Neural cell (in vitro differentiated cells): ENCODE results near the gene DNAH1.

Source experiments
- CTCF ChIP-seq: fragments of 450-650 bp; IDR thresholded peaks from 2 replicates; pipeline ENCODE4 v1.5.1; 2014; ENCODE audit warnings: antibody characterized with exemption, mild to moderate bottlenecking, moderate library complexity; ENCODE audit not compliant: poor library complexity, severe bottlenecking
- EP300 ChIP-seq: fragments of 450-650 bp; conservative IDR thresholded peaks from 2 replicates; pipeline ENCODE4 v1.6.1; 2014; ENCODE audit warnings: antibody characterized with exemption, mild to moderate bottlenecking, moderate library complexity; ENCODE audit not compliant: poor library complexity, severe bottlenecking
- EZH2 ChIP-seq: fragments of 200-600, 300-800 bp; shearing (Covaris generic), sonication (generic); IDR thresholded peaks from 2 replicates; pipeline ENCODE4 v1.6.1; 2014; ENCODE audit warnings: antibody characterized with exemption, low read length, borderline replicate concordance, mild to moderate bottlenecking; ENCODE audit not compliant: insufficient read depth, poor library complexity, severe bottlenecking
- MXI1 ChIP-seq: fragments of 450-650 bp; conservative IDR thresholded peaks from 2 replicates; pipeline ENCODE4 v1.6.1; 2014; ENCODE audit warnings: antibody characterized with exemption, mild to moderate bottlenecking; ENCODE audit not compliant: poor library complexity, severe bottlenecking
- POLR2AphosphoS5 ChIP-seq: IDR thresholded peaks from 2 replicates; pipeline ENCODE4 v1.6.1; 2012
- RAD21 ChIP-seq: fragments of 450-650 bp; conservative IDR thresholded peaks from 2 replicates; pipeline ENCODE4 v1.6.1; 2014; ENCODE audit warnings: antibody characterized with exemption, mild to moderate bottlenecking, moderate library complexity
- REST ChIP-seq: IDR thresholded peaks from 2 replicates; pipeline ENCODE4 v1.6.1; 2012; ENCODE audit warnings: borderline replicate concordance
- SMC3 ChIP-seq: fragments of 450-650 bp; conservative IDR thresholded peaks from 2 replicates; pipeline ENCODE4 v1.6.1; 2014; ENCODE audit warnings: antibody characterized with exemption, mild to moderate bottlenecking, moderate library complexity; ENCODE audit not compliant: poor library complexity
- TAF1 ChIP-seq: IDR thresholded peaks from 2 replicates; pipeline ENCODE4 v1.6.1; 2012; ENCODE audit warnings: low read depth

- TF ChIP-seq TAF1 (no peak), EP300 (no peak), CTCF (peak; percentile 62), POLR2AphosphoS5 (peak; percentile 64), REST (no peak), RAD21 (peak; percentile 32), EZH2 (no peak), SMC3 (peak; percentile 24), MXI1 (no peak)
Measured at GRCh38 chr3:52299879-52300611, 16.1 kb upstream of the DNAH1 start.
